NB4 (cell line): ENCODE results near the gene BCL2.
A peak's percentile ranks its signal among the peaks of the same experiment; 100 is the strongest.

Source experiments
- DNase-seq: peaks from one replicate; pipeline ENCODE4 v3.0.0; 2010; ENCODE audit warnings: low read depth
- H3K4me3 ChIP-seq: one replicate; pipeline ENCODE4 v1.5.1; 2011; ENCODE audit warnings: mild to moderate bottlenecking, low read depth, low read length, moderate library complexity
- CTCF ChIP-seq: IDR thresholded peaks from one replicate; pipeline ENCODE4 v1.5.1; 2012; ENCODE audit warnings: low read depth, low read length
- MAX ChIP-seq: IDR thresholded peaks from 2 replicates; pipeline ENCODE4 v1.6.1; 2011; ENCODE audit warnings: low read depth, low read length
- MYC ChIP-seq: IDR thresholded peaks from 2 replicates; pipeline ENCODE4 v1.6.1; 2011; ENCODE audit warnings: low read depth, low read length
- POLR2A ChIP-seq: IDR thresholded peaks from 2 replicates; pipeline ENCODE4 v1.6.1; 2011; ENCODE audit warnings: mild to moderate bottlenecking; ENCODE audit not compliant: insufficient read length; ENCODE audit errors: extremely low read depth

Gene BCL2

DNA sequence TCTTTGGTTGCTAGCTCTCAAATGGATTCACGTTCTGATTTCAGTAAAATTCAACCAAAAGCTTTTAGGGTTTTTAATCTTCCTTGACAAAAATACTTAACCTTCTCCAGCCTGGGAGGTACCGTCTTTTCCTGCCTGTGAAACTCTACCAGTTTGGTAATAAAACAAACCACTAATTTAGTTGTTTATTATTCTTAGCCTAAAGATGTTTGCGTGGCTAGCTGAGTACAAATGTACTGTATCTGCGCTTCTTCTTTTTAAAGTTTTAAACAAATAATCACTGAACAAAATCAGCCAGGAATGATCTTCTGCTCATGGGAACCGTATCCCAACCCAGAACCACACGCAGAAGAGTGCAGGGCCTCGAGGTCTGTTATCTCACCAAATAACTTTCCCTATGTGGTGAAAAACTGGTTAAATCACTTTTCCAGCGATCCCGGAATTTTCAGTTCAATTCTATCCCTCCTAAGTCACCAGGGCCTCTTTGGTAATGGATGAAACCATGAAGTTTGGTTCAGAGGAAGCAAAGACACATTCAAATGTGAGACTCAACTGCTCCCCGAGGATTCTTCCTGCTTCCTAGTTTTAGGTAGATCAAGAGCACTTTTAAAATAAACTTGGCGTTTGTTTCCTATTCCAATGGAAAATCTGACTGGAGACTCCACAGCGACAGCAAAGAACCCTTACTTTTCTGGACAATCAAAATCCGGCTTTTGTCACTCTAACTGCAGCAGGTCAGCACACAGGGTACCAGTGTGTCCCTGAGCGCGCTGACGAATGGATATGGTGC, 36.1 kb downstream of the BCL2 start:
- no peak for TF ChIP-seq MYC
- no peak for TF ChIP-seq CTCF
- no peak for TF ChIP-seq MAX
- no peak for TF ChIP-seq POLR2A
- no peak overlapping the region for H3K4me3 ChIP-seq
- DNase-seq = no peak

DNA sequence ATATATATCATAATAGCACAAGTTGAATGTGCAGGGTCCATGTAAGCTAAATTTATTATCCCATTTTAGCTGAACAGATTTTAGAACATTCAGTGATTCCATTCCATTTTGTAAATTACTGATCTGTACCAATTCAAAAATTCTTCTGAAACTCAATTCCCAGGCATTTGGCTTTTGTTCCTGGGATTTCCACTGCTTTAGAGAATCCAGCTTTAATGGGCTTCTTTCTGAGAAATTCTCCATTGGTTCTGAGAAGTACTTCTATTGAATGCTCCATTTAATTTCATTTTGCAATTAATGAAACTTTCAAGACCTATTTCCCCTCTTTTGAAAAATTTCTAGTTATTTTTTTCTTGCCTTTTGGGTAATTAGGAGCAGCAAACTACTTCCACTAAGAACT, 36.8 kb downstream of the BCL2 start:
- TF ChIP-seq POLR2A = no peak
- no peak for TF ChIP-seq MAX
- TF ChIP-seq CTCF = no peak
- TF ChIP-seq MYC = no peak
- no peak for DNase-seq
- no peak overlapping the region for H3K4me3 ChIP-seq

DNA sequence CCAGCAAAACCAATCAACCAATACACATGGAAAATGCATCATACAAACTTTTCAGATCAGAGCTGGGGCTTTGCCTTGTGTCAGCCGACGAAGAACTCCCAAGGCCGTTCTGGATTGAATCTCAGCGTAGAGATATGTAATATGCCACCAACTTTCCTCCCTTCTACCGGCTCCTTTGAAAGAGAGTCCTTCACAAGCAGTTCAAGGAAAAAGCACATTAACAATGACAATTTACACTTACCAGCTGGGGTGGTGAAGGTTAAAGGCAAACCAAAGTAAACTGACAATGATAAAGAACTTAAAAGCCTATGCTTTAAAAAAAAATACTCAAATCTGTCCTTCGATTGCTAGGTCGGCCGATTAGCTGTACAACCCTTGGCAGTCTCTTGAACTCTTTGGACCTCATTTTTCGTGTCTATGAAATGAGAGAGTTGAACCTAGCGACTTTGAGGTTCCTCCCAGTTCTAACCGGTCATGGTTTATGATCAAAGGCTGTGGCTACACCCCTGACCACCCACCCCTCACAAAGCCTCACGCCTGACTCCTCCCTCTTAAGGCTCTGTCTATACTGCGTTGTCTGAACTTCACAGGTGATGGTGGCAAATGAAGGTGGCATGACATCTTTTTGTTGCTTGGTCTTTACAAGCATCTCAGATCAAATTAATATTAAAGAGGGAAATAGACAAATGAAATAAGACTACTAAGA, 46.2 kb downstream of the BCL2 start:
- no peak overlapping the region for H3K4me3 ChIP-seq
- no peak for DNase-seq
- no peak for TF ChIP-seq MYC
- no peak for TF ChIP-seq POLR2A
- no peak for TF ChIP-seq CTCF
- TF ChIP-seq MAX = no peak

- DNase-seq = no peak
- no peak overlapping the region for H3K4me3 ChIP-seq
- TF ChIP-seq MYC (no peak), CTCF (no peak), POLR2A (no peak), MAX (no peak)
These were observed 46.9 kb downstream of the BCL2 start for GRCh38 chr18:63272638-63273037.

DNA sequence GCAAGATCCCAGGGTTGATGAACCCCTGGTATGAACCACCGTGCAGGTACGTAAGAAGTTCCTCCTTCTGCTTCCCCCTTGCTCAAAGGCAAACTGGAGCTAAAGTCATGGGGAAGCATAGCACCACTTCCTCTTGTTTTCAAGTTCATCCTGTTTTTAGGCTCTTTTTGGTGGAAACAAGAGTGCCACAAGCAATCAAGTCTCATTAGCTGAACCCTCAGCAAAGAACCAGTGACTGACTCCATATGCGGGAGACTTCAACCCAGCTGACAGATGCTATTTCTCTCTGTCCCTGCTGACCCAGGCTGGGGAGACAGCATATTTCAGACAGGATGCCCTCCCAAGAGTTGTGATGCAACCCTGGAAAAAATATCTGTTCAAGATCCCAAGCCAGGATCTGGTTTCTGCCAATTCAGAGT, 47.7 kb downstream of the BCL2 start:
- DNase-seq = peak; percentile 23
- TF ChIP-seq POLR2A (no peak), CTCF (no peak), MAX (no peak), MYC (no peak)
- H3K4me3 ChIP-seq = no peak overlapping the region
